KMS-11 (cell line): ENCODE measurements around the gene LYRM9.

Experiments
- H2AFZ ChIP-seq: fragments of 200-600 bp; sonication (generic); 2 replicates; pipeline ENCODE4 v1.6.1; 2016; ENCODE audit warnings: antibody characterized with exemption, mixed run types, low read depth
- H3K27ac ChIP-seq: fragments of 200-600 bp; sonication (generic); 2 replicates; pipeline ENCODE4 v1.6.1; 2016; ENCODE audit warnings: mild to moderate bottlenecking, mixed run types
- H3K27me3 ChIP-seq: fragments of 200-600 bp; sonication (generic); 2 replicates; pipeline ENCODE4 v1.6.1; 2017; ENCODE audit warnings: mild to moderate bottlenecking, low read depth, mixed run types, moderate library complexity; ENCODE audit not compliant: insufficient read depth
- H3K36me3 ChIP-seq: fragments of 200-600 bp; sonication (generic); 2 replicates; pipeline ENCODE4 v1.6.1; 2017; ENCODE audit warnings: mild to moderate bottlenecking, mixed run types; ENCODE audit not compliant: insufficient read depth
- H3K4me1 ChIP-seq: fragments of 200-600 bp; sonication (generic); 2 replicates; pipeline ENCODE4 v1.6.1; 2016; ENCODE audit warnings: mild to moderate bottlenecking, low read depth, mixed run types; ENCODE audit not compliant: poor library complexity, severe bottlenecking
- H3K4me2 ChIP-seq: fragments of 200-600 bp; sonication (generic); 2 replicates; pipeline ENCODE4 v1.7.0; 2016; ENCODE audit warnings: mild to moderate bottlenecking, mixed run types
- H3K4me3 ChIP-seq: fragments of 200-600 bp; sonication (generic); IDR thresholded peaks from 2 replicates; pipeline ENCODE4 v1.6.1; 2017; ENCODE audit warnings: low read depth, low read length, mixed read lengths; ENCODE audit not compliant: insufficient read depth
- H3K79me2 ChIP-seq: fragments of 200-600 bp; sonication (generic); 2 replicates; pipeline ENCODE4 v1.6.1; 2016; ENCODE audit warnings: low read depth, mixed run types; ENCODE audit not compliant: insufficient read depth
- H3K9ac ChIP-seq: fragments of 200-600 bp; sonication (generic); 2 replicates; pipeline ENCODE4 v1.6.1; 2016; ENCODE audit warnings: mild to moderate bottlenecking, mixed run types
- H4K20me1 ChIP-seq: fragments of 200-600 bp; sonication (generic); 2 replicates; pipeline ENCODE4 v1.6.1; 2016; ENCODE audit warnings: mild to moderate bottlenecking, mixed run types; ENCODE audit not compliant: insufficient read depth
- TF ChIP-seq, protein P1 (sequence below): fragments of 200-600 bp; sonication (generic); conservative IDR thresholded peaks from 2 replicates; pipeline ENCODE4 v1.6.1; 2017; ENCODE audit warnings: low read depth, mild to moderate bottlenecking, antibody characterized with exemption, low read length, moderate library complexity, mixed read lengths

The LYRM9 gene

GRCh38 chr17:27927781-27928180 lies 34.6 kb upstream of the LYRM9 start:
- Histone ChIP-seq H3K4me2 (no peak overlapping the region), H2AFZ (no peak overlapping the region), H3K4me3 (no peak overlapping the region), H3K36me3 (no peaks in the 10 kb centered on the region), H3K4me1 (no peaks in the 10 kb centered on the region), H4K20me1 (no peaks in the 10 kb centered on the region), H3K27me3 (no peaks in the 10 kb centered on the region), H3K27ac (no peak overlapping the region), H3K79me2 (no peaks in the 10 kb centered on the region), H3K9ac (no peak overlapping the region)
- TF ChIP-seq, protein P1, sequence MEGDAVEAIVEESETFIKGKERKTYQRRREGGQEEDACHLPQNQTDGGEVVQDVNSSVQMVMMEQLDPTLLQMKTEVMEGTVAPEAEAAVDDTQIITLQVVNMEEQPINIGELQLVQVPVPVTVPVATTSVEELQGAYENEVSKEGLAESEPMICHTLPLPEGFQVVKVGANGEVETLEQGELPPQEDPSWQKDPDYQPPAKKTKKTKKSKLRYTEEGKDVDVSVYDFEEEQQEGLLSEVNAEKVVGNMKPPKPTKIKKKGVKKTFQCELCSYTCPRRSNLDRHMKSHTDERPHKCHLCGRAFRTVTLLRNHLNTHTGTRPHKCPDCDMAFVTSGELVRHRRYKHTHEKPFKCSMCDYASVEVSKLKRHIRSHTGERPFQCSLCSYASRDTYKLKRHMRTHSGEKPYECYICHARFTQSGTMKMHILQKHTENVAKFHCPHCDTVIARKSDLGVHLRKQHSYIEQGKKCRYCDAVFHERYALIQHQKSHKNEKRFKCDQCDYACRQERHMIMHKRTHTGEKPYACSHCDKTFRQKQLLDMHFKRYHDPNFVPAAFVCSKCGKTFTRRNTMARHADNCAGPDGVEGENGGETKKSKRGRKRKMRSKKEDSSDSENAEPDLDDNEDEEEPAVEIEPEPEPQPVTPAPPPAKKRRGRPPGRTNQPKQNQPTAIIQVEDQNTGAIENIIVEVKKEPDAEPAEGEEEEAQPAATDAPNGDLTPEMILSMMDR, result no peak

DNA sequence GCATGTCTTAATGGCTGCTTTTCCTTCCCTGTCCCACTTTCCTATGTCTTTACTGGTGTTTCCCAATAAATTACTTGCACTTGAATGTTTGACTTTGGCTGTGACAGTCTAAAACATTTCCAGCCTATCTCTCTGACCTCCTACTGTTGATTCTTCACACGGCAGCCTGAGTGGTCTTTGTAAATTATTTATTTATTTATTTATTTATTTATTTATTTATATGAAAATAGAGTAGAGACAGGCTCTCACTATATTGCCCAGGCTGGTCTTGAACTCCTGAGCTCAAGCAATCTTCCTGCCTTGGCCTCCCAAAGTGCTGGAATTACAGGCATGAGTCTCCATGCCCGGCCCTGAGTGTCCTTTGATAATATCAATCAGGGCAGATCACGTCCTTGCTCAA lies 28.4 kb upstream of the LYRM9 start:
- Histone ChIP-seq H3K27me3 (no peaks in the 10 kb centered on the region), H3K27ac (no peak overlapping the region), H3K4me1 (no peaks in the 10 kb centered on the region), H2AFZ (no peak overlapping the region), H3K4me3 (no peak overlapping the region), H3K4me2 (no peak overlapping the region), H3K36me3 (no peaks in the 10 kb centered on the region), H3K9ac (no peak overlapping the region), H3K79me2 (no peaks in the 10 kb centered on the region), H4K20me1 (no peaks in the 10 kb centered on the region)
- TF ChIP-seq, protein P1, result no peak

GRCh38 chr17:27921077-27921476 lies 27.9 kb upstream of the LYRM9 start:
- TF ChIP-seq, protein P1, result no peak
- Histone ChIP-seq H3K79me2 (no peaks in the 10 kb centered on the region), H2AFZ (no peak overlapping the region), H3K27me3 (no peaks in the 10 kb centered on the region), H3K27ac (no peak overlapping the region), H3K9ac (no peak overlapping the region), H3K4me3 (no peak overlapping the region), H3K4me1 (no peaks in the 10 kb centered on the region), H4K20me1 (no peaks in the 10 kb centered on the region), H3K4me2 (no peak overlapping the region), H3K36me3 (no peaks in the 10 kb centered on the region)

GRCh38 chr17:27920569-27920968 lies 27.4 kb upstream of the LYRM9 start:
- H4K20me1 ChIP-seq, result no peaks in the 10 kb centered on the region
- no peaks in the 10 kb centered on the region for H3K4me1 ChIP-seq
- no peaks in the 10 kb centered on the region for H3K36me3 ChIP-seq
- H3K4me2 ChIP-seq, result no peak overlapping the region
- H3K9ac ChIP-seq, result no peak overlapping the region
- TF ChIP-seq, protein P1, result no peak
- no peak overlapping the region for H2AFZ ChIP-seq
- H3K27ac ChIP-seq, result no peak overlapping the region
- H3K27me3 ChIP-seq, result no peaks in the 10 kb centered on the region
- H3K79me2 ChIP-seq, result no peaks in the 10 kb centered on the region
- H3K4me3 ChIP-seq, result no peak overlapping the region
